Peyer's patch (tissue), 4 donors: ENCODE measurements around the gene ANKRD13D.

ENCODE experiments used
- CTCF ChIP-seq, 6 experiments: fragments of 450-650 bp in 4 of 6; fragments of 200-600 bp in 2 of 6; sonication (generic) in 1 of 6; IDR thresholded peaks; one replicate each; pipeline ENCODE4 v1.5.1; 2017 to 2019; ENCODE audit warnings: antibody characterized with exemption in 6 of 6, mild to moderate bottlenecking in 3 of 6, moderate library complexity in 1 of 6
- POLR2A ChIP-seq, 2 donors: fragments of 450-650 bp; IDR thresholded peaks; one replicate each; pipeline ENCODE4 v1.5.1; 2017; ENCODE audit warnings: antibody characterized with exemption in 2 of 2, mild to moderate bottlenecking in 2 of 2, moderate library complexity in 2 of 2

GRCh38 chr11:67280341-67280787 is 8.7 kb upstream of the ANKRD13D start:
- no peak for TF ChIP-seq POLR2A (IDR thresholded peaks at IDR 0.05)
- no peak for TF ChIP-seq CTCF (IDR thresholded peaks at IDR 0.05)
